DMS53 treated with DMSO at 0.1 percent for 48 hours (cell line): ENCODE data around the gene PDE3A.

Experiments used
- DNase-seq: peaks from one replicate; lab custom pipeline; 2025; ENCODE audit not compliant: unreplicated experiment; lab: John Stamatoyannopoulos, UW

The PDE3A gene

DNA sequence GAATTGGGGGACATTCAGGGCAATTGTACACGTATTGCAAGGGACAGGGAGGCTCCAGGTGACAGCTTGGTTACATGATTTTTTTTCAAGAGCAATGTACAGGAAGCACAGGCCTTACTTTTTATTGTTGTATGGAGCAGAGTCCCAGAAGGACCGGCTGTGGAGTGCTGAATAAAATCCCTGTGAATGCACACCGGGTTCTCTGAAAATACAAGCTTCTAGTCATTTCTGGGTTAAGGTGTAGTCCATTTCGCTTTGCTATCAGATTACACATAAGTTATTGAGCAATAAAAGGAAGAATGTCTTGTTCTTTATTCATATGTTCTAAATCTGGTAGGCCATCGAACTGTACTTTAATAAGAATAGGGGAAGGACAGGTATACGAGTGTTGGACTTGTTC lies 52.2 kb downstream of the PDE3A start:
- no peak for DNase-seq

DNA sequence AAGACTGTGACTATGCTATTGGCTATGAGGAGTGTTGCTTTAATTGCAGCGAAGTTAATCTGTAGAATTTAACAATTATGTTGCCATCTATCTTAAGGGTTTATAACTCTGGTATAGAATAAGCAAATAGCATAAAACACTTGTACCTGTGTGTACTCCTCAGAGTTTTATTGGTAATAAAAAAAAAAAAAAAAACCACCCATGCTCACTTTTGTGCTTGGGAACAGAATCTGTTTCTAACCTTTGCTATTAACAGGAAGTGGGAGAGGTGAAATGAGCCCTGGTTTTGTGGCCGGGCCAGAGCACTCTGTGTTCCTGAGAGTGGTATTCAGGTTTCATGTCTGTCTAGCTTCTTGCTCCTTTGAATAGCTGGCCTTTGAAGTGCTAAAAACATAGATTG lies 53.1 kb downstream of the PDE3A start:
- no peak for DNase-seq

DNA sequence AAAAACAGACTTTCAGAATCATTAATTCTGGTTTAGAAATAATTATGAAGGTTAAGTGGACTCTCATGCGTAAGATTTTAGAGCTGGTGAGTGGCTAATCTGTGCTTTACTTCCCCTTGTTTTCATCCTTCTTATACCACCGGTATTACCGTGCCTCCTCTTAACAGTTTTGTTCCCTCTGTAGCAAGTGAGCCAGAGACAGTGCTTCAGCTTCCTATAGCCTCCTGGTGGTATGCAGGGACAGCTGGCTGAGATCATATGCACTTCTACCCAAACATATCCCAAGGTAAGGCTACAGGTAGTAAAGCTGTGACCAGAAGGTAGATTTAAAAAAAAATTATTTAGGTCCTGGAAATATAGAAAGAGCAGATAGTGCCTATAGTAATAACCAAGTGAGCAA lies 55.2 kb downstream of the PDE3A start:
- DNase-seq, result peak; percentile 47

DNA sequence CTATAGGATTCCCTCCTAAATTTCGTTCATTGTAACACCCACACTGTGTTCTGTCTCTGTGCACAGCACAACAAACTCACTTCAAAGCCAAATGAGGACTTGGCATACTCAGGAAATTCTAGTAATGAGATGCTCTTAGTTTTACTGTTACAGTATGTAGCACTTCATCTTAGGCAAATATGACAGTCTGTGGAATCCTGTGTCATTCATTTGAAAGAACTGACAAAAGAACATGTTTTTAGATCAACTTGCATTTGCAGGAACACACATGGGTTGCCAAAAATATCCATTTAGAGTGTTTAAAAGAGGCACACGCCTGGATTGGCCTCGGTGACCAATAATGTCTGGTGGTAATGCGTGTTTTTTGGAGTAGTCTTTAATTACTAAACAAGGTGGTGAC lies 56.5 kb downstream of the PDE3A start:
- no peak for DNase-seq

DNA sequence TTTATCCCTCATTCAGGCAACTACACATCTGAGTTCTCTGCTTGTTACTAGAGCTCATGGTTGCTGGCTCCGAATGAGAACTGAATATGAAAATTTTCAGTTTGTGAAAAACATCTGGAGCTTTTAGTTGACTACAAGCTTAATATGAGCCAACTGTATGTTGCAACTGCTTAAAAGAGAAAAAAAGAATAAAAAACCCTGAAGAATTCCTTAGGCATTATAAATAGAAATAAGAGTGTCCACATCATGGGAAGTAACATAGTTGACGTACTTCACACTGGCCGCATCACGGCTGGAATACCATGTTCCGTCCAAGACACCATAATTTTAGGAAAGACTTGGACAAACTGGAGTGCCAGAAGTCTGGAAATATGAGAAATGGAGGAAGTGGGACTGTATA lies 57.9 kb downstream of the PDE3A start:
- DNase-seq, result no peak

DNA sequence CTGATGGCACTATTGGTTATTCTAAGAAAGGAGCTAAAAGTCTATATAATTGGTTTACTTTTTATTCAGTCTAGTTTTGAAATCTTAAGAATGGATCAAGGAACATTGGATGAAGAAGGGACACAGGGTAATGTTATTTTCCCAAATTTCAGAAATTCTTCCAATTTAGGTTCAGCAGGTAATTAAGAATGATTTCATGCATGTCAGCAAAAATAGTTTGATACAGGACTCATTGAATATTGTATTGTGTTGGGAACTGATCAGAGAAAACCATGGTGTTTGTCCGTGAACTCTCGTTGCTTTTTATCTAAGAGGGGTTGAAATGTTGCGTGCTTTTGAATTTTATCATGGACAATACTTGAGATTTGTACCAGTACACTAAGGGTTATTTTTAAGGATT lies 58.6 kb downstream of the PDE3A start:
- no peak for DNase-seq

DNA sequence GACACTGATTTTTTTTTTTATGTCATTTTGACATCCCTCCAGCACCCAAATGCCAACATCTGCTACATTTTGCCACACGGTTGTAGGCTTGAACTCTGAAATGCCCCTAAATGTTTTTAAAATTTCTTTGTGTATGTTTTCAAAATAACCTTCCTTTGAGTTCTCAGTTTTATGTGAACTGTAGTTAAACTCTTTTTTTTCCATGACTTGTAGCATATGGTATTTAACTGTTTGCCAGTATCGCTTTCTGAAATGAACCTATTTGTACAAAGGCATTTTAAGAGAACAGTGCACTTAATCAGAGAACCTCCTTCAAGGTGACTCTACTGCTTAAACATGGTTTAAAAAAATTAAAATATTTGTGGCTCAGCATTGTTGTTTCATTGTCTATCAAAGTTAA lies 61.5 kb downstream of the PDE3A start:
- DNase-seq, result no peak

DNA sequence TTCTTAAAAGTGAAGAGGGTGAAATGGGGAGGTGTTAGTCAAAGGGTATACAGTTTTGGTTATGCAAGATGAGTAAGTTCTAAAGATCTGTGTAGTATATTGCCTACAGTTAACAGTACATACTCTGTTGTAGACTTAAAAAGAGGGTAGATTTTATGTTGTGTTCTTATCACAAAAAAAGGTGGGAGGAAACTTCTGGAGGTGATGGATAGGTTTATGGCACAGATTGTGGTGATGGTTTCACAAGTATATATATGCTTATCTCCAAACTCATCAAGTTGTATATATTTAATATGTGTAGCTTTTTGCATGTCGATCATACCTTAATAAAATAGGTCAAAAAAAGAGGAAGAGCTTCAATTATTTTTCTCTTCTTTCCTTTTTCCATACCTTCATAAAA lies 64.0 kb downstream of the PDE3A start:
- DNase-seq, result no peak

DNA sequence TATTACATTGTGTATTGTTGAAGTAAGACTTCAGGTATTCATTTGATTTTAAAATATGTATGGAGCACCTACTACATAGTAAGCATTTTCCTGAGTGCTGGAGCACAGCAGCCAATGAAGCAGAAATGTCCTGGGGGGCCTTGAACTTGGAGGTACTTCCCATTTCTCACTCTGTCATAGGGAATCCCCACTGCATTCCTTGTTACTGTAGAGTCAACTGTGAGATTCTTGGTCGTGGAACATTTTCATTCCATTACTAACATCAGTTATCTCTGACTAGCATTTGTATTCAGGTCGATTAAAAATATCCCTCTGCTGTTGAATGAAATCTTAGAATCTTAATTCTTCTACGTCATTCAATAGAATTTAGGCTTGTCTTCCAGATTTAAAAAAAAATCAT lies 66.7 kb downstream of the PDE3A start:
- DNase-seq, result no peak

DNA sequence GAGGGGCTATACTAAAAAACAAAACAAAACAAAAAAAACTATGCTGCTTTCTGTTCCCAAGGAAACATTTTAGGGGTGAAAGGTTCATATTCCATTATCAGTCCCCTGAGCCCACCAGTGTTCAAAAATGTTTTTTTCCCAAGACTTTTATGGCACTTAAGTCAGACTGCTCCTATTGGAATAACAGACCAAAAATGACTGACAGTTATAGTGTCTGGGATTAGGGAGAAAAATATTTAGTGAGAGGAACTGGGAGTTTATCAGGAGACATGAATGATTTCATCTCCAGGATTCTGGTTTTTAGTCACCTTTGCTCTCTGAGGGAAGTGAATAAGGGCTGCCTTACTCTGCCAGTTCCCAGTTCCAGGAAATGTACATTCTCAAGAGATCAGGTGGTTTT lies 68.0 kb downstream of the PDE3A start:
- DNase-seq, result no peak

DNA sequence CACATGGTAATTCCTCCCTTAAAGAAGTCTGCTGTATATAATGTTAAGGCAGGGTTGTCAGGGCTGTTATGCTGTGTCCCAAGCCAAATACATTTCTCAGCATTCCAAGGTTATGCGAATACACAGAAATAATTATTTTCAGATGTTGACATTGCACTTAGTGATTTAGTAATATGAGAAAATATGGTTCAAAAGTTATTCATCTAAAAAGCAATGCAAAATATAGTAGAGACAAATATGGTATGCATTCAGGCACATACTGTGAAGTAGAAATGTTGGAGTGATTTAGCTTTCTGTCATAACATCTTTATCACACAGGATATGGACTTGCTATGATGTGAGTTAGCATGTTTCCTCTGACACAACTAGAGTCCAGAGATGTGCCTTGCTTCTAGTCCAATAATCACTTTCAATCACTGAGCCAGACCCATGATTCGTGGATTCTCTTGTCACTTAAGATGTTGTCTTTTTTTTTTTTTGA lies 70.0 kb downstream of the PDE3A start:
- no peak for DNase-seq

DNA sequence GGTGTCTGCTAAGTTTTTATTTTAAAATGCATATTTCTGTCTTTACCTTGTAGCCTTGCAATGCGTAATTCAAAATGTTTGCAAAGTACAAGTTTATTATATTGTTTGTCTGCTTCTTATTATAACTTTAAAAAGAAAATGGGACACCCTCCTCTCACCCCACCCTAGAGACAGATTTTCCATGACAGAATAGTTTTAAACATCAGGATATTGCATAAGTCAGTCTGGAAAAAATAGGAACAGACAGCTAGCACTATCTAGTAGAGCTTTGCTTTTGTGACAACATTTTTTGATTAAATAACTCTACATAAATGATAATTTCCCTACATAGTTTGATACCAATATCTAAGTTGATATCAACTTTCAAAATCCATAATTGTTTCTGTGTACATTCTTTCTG lies 71.3 kb downstream of the PDE3A start:
- no peak for DNase-seq

DNA sequence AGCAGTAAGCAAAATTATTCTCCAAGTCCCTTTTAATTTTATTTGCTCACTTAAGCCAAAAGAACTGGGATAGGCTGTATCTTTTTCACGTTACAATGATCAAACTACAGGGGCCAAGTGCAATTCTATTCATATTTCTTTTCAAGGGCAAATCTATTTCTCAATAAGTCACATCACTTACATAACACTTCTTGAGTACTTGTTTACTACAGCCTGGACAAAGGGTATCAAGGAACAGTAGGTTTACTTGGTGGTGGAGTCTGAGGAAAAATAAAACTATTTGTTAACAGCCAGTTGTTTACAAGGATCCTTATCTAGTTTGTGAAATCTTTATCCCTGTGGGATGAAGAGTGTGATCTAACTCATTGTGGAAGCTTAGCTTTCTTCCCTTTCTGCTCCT lies 72.1 kb downstream of the PDE3A start:
- DNase-seq, result no peak

DNA sequence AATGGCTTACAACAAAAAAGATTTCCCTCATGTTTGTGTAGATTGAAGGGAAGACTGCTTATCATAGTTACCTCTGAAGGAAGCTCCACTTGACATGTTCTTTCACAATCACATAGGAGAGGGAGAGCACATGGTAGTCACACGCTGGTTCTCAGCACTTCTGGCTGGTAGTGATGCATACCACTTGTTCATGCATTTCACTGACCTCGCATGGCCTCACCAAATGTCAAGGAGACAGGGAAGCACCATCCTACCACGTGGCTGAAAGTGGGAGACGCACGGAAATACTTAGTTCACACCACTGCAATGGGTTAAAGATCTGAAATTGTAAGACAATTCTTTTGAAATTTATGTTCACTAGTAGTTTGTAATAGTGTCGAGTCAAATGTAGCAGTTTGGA lies 74.0 kb downstream of the PDE3A start:
- no peak for DNase-seq

DNA sequence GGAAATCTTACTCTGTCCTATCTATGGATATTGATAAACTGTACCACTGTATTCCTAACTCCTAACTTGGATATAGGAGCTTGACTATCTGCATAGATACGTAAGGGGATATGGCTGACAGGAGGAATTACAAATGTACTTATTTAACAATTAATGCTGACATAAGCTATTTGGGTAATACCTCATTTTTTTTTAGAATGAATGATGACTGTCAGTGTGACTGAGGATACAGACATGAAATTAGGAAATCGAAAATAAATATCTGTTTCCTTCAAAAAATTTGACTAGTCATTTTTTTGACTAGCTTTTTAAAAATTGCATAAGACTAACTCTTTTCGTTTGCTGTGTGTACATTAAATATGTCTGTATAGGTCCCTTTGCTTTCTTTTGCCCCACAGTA lies 74.9 kb downstream of the PDE3A start:
- no peak for DNase-seq

DNA sequence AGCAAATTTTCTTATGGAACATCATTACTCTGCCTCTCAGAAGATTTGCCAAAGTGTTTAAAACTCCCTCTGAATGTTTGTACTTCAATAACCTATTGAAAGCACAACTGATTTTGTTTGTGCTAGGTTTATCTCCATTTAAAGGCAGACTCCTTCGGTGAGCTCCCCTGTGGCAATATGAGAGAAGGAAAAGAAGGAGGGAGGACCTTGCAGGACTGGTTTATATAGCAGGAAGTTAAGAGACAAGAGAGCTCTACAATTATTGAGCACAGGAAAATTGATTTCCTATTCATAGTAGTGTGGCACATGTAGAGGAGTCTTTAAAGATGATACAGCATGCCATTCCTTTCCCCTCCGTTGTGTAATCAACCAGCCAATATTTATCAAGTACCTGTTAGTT lies 75.5 kb downstream of the PDE3A start:
- no peak for DNase-seq

DNA sequence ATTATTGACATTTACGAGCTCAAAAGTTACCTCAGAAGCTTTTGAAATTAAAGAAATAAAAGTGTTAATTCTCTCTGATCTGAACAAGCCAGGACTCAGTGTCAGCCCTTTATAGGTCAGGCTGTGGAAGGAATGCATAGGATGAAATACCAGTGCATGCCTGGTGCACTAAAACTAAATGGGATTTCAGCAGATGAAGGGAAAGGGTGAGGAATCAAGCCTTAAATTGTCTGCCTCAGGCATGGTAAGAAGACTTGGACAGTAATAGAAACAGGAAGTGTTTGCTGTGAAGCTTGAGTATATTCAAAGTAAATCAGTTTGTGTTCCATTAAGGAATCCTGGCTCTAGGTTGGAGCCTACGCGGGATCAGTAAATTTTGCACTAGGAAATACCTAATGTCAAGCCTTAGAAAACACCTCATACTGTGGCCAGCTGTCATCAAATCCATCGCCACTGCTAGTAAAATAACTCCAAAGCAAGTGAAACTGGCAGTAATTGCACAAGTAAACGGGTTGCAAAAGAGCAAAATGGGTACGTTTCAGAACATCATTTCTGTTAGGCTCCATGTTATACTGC lies 76.3 kb downstream of the PDE3A start:
- no peak for DNase-seq

DNA sequence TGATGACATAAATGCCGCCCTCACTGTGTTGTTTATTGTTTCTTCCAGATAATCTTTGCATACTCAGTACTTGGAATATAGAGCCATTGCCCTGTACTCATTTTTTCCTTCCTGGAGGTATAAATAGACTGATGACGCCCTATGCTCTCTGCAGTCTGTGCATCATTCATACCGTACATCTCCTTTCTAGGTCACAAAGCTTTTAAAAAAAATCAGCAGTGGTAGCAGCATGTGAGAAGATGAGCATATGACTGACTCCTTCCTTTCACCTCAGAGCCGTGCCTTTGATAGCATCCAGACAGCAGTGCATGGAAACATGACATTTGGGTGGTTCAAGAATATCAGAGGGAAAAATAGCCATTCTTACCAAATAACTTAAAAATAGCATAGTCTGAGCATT lies 77.3 kb downstream of the PDE3A start:
- DNase-seq, result no peak

DNA sequence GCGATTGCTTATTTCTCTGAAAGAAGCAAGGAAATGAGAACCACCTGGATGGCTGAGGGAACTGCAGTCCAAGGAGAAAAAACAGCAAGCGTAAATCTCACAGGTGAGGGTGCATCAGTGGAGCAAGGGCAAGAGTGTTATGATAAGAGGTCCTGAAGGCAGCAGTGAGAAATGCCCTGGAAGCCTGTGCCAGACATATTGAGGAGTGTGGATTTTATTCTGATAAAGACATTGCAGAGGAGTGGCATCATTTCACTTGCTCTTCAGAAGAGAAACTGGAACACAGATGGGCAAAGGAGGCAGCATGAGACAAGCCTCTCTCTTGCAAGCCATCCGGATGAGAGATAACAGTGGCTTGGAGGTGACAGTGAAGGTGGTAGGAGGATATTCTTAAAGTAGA lies 78.5 kb downstream of the PDE3A start:
- no peak for DNase-seq

DNA sequence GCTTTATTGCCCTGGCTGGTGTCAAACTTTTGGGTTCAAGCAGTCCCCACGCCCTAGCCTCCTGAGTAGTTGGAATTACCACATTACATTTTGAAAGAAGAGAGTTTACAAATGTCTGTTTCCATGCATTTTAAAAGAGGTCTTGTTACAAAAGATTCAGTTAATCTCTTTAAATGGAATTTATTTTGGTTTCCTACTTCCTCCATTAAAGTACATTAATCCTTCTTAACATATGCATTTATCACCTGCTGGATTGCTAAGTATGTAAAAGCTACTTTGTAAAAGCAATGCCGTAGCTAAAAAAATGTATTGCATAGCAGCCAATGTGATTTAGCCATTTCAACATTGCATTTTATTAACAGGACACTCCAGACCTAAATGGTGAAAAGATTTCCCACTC lies 80.4 kb downstream of the PDE3A start:
- DNase-seq, result no peak

DNA sequence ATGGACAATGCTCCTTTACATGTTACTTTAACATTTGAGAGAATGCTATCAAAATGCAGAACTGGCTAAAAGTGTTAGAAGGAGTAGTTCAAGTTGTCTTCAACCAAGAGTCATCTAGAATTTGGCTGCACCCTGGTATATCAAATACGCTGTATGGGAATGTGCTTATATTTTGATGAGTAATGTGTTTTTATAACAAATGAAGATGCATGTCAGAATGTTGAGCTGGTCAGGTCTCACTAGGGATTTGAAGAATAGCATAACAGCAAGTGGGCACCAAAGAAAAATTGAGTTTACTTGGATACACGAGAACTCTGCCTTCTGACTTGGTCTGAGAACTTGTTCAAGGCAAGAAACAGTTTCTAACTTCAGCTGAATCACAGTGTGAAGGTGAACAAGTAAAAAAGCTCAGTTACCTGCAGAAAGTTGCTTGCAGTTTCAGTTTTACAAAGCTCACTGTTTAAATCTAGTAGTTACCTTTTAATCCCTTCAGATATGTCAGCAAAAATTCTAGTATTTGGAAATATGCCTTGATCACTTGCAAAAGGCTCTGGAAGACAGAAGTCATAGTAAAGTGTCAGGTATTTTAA lies 82.3 kb downstream of the PDE3A start:
- no peak for DNase-seq

DNA sequence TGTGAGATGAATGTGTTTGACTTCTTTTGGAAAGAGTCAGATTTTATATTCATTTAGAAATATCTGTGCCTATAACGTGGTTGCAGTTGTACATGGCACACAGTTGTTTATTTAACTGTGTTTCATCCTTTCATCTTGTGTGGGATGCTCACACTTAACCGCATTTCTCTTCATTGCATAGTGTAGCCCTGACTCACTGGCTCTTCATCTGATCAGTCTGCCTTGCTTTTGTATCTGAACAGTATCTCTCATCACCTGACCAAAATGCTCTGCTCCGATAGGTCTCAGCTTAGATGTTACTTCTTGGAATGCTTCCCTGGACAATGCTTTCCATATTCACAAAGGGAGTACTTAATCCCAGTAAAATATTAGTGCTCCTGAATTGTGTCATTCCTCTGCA lies 83.4 kb downstream of the PDE3A start:
- DNase-seq, result no peak

DNA sequence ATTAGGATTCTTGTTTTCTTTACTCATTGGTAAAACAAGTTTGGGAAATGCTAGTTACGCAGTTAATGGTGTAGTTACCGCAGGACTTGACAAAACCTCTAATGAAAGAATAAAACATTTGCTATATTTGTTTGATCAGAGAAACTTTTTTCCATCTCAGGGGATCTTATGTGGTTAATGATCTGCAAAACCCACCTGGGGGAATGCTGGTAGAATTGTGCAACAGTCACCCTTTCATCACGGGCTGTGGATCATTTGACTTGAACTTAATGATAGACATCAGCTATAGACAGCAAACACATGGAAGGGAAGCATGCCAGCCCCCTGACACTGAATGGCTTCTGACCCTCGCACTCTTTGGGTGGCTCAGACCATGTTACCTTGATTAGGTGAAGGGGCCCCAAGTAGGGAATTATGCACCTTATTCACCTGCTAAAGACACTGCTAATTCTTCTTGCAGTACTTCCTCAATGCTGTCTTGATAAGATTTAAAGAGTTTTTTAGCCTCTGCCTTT lies 84.2 kb downstream of the PDE3A start:
- DNase-seq, result no peak
